ENCODE measurements around the gene EML1. TPM values are rescaled to one million over a fixed set of nuclear protein-coding genes. Genes with fewer than 3 reads are reported as not detected.

Gene EML1
- polyA plus RNA-seq, 1 donor from 2014 or later, result 21.7 TPM

DNA sequence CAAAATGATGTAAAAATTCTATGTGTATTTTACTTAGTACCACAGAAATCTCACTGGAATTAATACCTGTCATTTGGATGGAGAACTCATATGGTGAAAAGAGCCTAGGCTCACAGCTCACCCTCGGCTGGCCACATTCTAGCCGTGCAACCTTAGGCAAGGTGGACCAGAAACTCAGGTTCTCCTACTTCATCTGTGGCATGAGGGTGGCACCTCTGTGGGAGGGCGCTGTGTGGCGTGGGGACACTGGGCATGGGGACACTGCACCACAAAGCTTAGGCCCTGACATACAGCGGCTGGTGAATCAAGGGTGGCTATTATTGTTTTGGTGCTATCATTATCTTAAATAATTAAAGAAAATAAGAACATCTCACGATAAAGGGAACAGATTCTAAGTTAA lies 47.1 kb downstream of the EML1 start (continued):
- TF ChIP-seq CTCF (IDR thresholded peaks at IDR 0.05; ENCODE audit: poor library complexity, severe bottlenecking), result no peak
- TF ChIP-seq TAF1 (IDR thresholded peaks at IDR 0.05; ENCODE audit: low read depth), result no peak
- no peak for TF ChIP-seq EP300 (conservative IDR thresholded peaks at IDR 0.05; ENCODE audit: poor library complexity, severe bottlenecking)

DNA sequence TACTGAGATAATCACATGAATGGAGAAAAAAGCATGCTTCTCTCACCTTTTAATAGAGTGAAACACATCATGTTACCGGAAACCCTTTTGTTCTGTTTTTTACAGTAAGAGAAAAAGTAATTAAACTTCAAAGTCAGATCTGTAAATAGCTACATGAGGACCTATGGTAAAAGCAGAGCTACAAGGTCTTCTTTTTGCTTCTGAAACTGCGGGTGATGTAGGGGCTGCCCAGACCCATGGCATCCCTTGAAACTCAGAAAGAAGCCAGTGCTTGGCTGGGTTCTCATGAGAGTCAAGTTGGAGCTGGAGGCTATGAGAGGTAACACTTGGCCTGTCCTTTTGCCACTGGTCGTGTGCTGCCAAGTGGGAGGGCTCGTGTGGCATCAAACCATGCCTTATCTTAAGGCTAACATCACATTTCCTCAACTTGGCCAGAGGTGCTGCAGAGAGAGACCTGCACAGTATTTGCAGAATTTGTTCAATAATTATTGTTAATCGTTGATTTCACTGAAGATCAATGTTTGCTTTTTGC lies 47.6 kb downstream of the EML1 start:
- no peak overlapping the region for H2AFZ ChIP-seq (ENCODE audit: low read depth, low read length)
- no peaks in the 10 kb centered on the region for H3F3A ChIP-seq (ENCODE audit: insufficient read depth, low read length, poor library complexity, severe bottlenecking)
- no peaks in the 10 kb centered on the region for H3K9me3 ChIP-seq (ENCODE audit: low read length)
- H3K9ac ChIP-seq (ENCODE audit: low read length), result no peak overlapping the region
- H4K20me1 ChIP-seq (ENCODE audit: insufficient read depth), result no peaks in the 10 kb centered on the region
- H3K4me2 ChIP-seq (ENCODE audit: low read length), result no peak overlapping the region
- H3K4me3 ChIP-seq (ENCODE audit: low read length), result no peak overlapping the region
- H3K9me2 ChIP-seq (ENCODE audit: insufficient read depth, low read length), result no peaks in the 10 kb centered on the region
- peaks cover 13% of the 10 kb centered on the region for H3K79me2 ChIP-seq (replicated peaks; ENCODE audit: insufficient read depth, low read length)
- no peaks in the 10 kb centered on the region for H3K36me3 ChIP-seq (ENCODE audit: insufficient read depth, low read length)
- TF ChIP-seq CTCF (IDR thresholded peaks at IDR 0.05; ENCODE audit: poor library complexity, severe bottlenecking), result no peak
- no peak for TF ChIP-seq EZH2 (IDR thresholded peaks at IDR 0.05; ENCODE audit: borderline replicate concordance, insufficient read depth, low read length, poor library complexity, severe bottlenecking)
- TF ChIP-seq, protein P1, sequence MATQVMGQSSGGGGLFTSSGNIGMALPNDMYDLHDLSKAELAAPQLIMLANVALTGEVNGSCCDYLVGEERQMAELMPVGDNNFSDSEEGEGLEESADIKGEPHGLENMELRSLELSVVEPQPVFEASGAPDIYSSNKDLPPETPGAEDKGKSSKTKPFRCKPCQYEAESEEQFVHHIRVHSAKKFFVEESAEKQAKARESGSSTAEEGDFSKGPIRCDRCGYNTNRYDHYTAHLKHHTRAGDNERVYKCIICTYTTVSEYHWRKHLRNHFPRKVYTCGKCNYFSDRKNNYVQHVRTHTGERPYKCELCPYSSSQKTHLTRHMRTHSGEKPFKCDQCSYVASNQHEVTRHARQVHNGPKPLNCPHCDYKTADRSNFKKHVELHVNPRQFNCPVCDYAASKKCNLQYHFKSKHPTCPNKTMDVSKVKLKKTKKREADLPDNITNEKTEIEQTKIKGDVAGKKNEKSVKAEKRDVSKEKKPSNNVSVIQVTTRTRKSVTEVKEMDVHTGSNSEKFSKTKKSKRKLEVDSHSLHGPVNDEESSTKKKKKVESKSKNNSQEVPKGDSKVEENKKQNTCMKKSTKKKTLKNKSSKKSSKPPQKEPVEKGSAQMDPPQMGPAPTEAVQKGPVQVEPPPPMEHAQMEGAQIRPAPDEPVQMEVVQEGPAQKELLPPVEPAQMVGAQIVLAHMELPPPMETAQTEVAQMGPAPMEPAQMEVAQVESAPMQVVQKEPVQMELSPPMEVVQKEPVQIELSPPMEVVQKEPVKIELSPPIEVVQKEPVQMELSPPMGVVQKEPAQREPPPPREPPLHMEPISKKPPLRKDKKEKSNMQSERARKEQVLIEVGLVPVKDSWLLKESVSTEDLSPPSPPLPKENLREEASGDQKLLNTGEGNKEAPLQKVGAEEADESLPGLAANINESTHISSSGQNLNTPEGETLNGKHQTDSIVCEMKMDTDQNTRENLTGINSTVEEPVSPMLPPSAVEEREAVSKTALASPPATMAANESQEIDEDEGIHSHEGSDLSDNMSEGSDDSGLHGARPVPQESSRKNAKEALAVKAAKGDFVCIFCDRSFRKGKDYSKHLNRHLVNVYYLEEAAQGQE (IDR thresholded peaks at IDR 0.05; ENCODE audit: borderline replicate concordance), result no peak
- TF ChIP-seq RAD21 (conservative IDR thresholded peaks at IDR 0.05), result no peak
- H3K27ac ChIP-seq (ENCODE audit: low read length), result no peak overlapping the region
- no peaks in the 10 kb centered on the region for H3K27me3 ChIP-seq (ENCODE audit: insufficient read depth, low read depth, low read length)

- H3K9me3 ChIP-seq (ENCODE audit: low read length), result no peaks in the 10 kb centered on the region
- H3K4me3 ChIP-seq (ENCODE audit: low read length), result no peak overlapping the region
- H4K20me1 ChIP-seq (ENCODE audit: insufficient read depth), result no peaks in the 10 kb centered on the region
- H3K27ac ChIP-seq (ENCODE audit: low read length), result no peak overlapping the region
- H3K27me3 ChIP-seq (ENCODE audit: insufficient read depth, low read depth, low read length), result no peaks in the 10 kb centered on the region
- no peaks in the 10 kb centered on the region for H3K9me2 ChIP-seq (ENCODE audit: insufficient read depth, low read length)
- H3K4me2 ChIP-seq (ENCODE audit: low read length), result no peak overlapping the region
- H3F3A ChIP-seq (ENCODE audit: insufficient read depth, low read length, poor library complexity, severe bottlenecking), result no peaks in the 10 kb centered on the region
- no peak overlapping the region for H3K9ac ChIP-seq (ENCODE audit: low read length)
- no peaks in the 10 kb centered on the region for H3K36me3 ChIP-seq (ENCODE audit: insufficient read depth, low read length)
- H3K79me2 ChIP-seq (replicated peaks; ENCODE audit: insufficient read depth, low read length), result peaks cover 13% of the 10 kb centered on the region
- TF ChIP-seq SMC3 (conservative IDR thresholded peaks at IDR 0.05; ENCODE audit: poor library complexity) (no peak), CTCF (IDR thresholded peaks at IDR 0.05; ENCODE audit: poor library complexity, severe bottlenecking) (no peak), MXI1 (conservative IDR thresholded peaks at IDR 0.05; ENCODE audit: poor library complexity, severe bottlenecking) (no peak), TAF1 (IDR thresholded peaks at IDR 0.05; ENCODE audit: low read depth) (no peak), EP300 (conservative IDR thresholded peaks at IDR 0.05; ENCODE audit: poor library complexity, severe bottlenecking) (no peak), RAD21 (conservative IDR thresholded peaks at IDR 0.05) (no peak), EZH2 (IDR thresholded peaks at IDR 0.05; ENCODE audit: borderline replicate concordance, insufficient read depth, low read length, poor library complexity, severe bottlenecking) (no peak), POLR2AphosphoS5 (IDR thresholded peaks at IDR 0.05) (no peak)
- no peak overlapping the region for H2AFZ ChIP-seq (ENCODE audit: low read depth, low read length)
Observed at GRCh38 chr14:99841436-99842071, 48.3 kb downstream of the EML1 start.

Measured in neural cell (in vitro differentiated cells).